Umbilical cord (tissue), 2 donors: ENCODE results near the gene TRMT61B. TPM values are rescaled to one million over a fixed set of nuclear protein-coding genes. Genes with fewer than 3 reads are reported as not detected.

Experiments used
- DNase-seq: peaks from one replicate; pipeline ENCODE4 v3.0.0-alpha.2; 2015; ENCODE audit warnings: low spot score
- total RNA-seq: library from RNA; depleted of rRNA; stranded (reverse); fragments of >200 nt; gene quantifications from one replicate; pipeline ENCODE4 v1.2.3, GENCODE V29; 2014; ENCODE audit warnings: low replicate concordance; ENCODE audit not compliant: insufficient read depth

The TRMT61B gene
- total RNA-seq, 1 donor from 2014 or later: 14.0 TPM

DNA sequence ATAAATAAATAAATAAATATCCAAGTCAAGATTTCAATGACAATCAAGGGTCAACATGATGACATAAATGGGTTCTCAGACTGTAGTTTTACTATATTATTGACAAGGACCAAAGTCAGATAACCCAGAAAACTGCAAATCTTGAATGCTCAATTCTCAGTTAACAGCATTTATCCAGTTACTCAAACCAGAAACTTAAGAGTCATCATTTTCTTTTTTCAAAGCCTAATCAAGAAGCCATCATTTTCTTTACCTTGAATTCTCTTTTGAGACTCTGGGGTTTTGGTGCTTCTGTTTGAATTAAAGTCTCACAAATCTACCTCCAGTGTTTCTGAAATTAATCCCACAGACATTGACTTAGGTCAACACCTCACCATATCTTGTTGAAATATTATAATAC is 14.1 kb downstream of the TRMT61B start:
- DNase-seq: no peak

- no peak for DNase-seq
Measured at GRCh38 chr2:28855193-28855592, 14.9 kb downstream of the TRMT61B start.

- DNase-seq: peak; percentile 5
Measured at GRCh38 chr2:28842042-28842441, 28.1 kb downstream of the TRMT61B start.

DNA sequence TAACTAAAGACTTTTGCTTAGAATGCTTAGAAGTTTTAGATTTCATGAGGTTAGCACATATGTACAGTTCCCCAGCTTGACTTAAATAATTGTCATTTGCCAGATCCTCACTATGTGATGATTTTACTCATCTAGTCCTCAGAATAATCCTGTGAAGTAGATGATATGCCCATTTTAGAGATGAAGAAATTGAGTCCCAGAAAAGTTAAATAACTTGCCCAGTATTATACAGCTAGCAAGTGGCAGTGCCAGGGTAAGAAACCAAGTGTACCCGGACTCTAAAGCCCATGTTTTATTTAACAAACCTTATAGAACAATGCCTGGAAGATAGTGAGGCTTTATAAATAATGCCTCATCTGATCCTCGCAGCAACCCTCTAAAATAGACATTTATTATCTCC is 31.1 kb downstream of the TRMT61B start:
- no peak for DNase-seq

DNA sequence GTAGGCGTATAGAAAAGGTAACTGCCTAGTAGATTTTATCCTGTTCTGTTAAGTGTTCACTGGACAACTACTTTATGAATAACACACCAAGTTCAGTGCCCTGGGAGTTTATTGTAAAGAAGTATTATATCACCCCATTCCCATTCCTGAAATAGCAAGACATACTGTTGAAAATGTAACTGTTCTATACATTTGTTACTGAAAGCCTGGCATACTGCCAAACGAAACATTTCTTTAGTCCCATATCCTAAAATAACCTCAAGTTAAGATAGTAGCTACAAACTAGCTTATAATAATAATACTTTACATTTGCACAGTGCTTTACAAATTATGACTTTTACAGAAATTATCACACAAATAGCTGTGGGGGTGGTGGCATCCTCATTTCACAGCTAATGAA is 34.3 kb downstream of the TRMT61B start:
- peak; percentile 11 for DNase-seq

GRCh38 chr2:28833740-28834470 is 36.2 kb downstream of the TRMT61B start:
- no peak for DNase-seq

DNA sequence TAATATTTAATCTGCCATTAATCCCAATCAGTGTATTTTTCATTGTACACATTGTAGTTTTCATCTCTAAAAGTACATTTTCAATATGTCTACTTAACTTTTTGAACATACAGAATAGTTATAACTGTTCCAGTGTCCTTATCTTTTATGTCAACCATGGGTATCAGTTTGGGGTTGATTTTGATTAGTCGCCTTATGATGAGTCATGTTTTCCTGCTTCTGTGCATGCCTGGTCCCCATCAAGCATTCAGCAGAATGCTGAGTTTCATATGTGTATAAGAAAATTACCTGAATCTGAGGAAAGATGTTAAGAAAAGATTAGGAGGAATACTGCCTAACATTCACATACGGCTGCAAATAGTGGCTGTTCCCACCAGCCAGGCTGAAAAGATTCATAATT is 41.7 kb downstream of the TRMT61B start:
- DNase-seq: no peak

GRCh38 chr2:28824870-28825269 is 45.2 kb downstream of the TRMT61B start:
- no peak for DNase-seq

DNA sequence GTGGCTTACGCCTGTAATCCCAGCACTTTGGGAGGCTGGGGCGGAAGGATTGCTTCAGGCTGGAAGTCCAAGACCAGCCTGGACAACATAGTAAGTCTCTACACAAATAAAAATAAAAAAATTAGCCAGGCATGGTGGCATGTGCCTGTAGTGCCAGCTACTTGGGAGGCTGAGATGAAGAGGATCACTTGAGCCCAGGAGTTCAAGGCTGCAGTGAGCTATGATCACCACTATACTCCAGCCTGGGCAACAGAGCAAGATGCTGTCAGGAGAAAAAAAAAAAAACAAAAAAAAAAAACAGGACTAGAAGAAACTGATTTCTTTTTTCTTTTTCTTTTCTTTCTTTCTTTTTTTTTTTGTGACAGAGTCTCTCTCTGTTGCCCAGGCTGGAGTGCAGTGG is 45.9 kb downstream of the TRMT61B start:
- DNase-seq: no peak

DNA sequence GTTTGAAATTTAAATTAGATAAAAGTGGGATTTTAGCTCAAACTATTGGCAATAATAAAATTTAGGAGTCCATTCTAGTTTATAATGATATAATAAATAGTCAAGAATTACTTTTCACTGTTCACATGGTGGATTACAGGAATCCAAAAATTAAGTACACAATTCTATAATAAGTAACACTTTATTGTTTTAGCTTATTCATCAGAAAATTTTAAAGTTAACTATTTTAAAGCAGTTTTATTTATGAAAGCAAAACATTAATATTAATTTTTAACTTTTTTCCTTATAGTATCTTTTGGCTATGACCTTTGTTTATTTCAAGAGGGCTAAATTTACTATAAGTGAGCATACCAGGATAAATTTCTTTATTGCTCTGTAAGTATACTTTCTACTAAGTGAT is 48.1 kb downstream of the TRMT61B start:
- DNase-seq: no peak

DNA sequence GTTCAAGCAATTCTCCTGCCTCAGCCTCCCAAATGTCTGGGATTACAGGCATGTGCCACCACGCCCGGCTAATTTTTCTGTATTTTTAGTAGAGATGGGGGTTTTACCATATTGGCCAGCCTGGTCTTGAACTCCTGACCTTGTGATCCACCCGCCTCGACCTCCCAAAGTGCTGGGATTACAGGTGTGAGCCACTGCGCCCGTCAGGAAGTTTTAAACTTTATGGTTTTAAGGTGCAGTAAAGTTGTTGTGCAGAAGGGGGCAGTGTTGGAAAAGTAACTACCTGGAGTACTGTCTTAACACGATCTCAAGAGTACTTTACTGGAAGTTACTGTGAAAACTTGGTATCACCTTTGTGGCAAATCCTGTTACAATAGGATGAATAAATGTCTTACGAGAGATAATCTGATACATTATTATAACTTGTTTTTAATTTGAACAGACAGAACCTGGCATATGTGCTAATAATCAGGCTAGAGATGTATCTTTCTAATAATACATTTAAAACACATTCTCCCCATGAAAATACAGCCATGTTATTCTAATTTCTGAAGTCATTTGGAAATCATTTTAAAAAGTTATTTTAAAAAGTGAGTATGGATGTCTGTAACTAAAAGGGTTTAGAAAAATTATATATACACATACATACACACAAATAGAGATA is 48.7 kb downstream of the TRMT61B start:
- peak; percentile 48 for DNase-seq

- DNase-seq: no peak
Measured at GRCh38 chr2:28818053-28818452, 52.1 kb downstream of the TRMT61B start.

DNA sequence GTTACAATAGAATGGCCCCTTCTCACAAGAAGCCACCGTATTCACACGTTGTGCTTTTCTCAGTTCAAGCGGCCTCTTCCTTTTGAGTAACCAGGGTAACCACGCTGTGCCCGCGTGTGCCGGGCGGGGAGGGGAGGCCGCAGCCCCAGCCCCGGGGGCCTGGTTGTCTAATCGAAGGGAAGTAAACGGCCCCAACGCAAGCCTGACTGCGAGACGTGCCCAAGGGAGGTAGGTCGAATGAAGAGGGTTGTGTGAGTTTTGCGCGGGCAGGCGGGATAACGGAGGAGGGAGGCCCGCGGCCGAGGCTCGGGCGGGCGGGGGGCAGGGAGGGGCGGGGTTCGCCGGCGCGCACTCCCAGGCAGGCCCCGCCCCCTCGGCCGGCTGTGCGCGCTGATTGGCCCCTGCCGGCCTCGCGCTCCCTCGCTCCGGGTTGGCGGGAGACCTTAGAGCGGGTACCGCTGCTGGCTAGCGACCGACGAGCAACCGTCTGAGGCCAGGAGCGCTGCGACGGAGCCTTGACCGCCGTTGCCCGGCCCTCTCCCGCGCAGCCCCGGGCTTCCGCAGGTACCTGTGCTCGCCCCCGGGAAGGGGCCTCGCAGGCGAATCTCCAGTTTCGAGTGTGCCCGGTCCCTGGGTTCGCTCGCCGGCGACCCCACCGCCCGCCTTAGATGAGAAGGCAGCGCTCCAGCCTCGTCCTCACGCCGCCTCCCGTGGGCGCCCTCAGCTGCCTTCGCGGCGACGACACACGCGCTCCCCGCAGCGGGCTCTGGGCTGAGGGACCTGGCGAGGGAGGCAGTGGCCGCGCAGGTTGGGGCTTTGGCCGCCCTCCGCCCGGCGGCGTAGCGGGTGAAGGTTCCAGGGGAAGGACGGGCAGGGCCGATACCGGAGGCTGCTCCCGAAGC is 59.5 kb downstream of the TRMT61B start, which contains the start of gene SPDYA:
Gene SPDYA, plus strand, starts transcription at position 451 of the 902 bp plus-strand sequence. CDS start 5,181 bp downstream, outside the sequence.
- DNase-seq: peak; percentile 72

GRCh38 chr2:28809927-28810326 is 60.2 kb downstream of the TRMT61B start:
- peak; percentile 8 for DNase-seq

DNA sequence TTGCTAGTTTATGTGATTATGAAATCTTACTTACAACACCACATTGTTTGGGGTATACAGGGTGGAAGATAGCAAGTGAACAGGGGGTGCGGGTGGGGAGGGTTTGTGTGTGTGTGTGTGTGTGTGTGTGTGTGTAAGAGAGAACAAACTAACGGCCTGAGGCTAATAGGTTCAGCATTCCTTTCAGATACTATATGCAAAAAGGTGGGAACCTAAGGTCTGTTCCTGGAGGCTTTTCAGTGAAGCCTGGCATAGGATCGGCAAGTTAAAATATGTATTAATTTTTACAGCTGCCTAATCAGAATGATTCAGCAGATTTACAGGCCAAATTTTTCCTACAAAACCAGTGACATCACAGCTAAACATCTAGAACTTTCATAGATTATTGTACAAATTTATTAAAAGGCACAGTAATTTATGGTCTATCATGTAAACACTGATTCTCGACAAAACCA is 67.1 kb downstream of the TRMT61B start:
- no peak for DNase-seq

DNA sequence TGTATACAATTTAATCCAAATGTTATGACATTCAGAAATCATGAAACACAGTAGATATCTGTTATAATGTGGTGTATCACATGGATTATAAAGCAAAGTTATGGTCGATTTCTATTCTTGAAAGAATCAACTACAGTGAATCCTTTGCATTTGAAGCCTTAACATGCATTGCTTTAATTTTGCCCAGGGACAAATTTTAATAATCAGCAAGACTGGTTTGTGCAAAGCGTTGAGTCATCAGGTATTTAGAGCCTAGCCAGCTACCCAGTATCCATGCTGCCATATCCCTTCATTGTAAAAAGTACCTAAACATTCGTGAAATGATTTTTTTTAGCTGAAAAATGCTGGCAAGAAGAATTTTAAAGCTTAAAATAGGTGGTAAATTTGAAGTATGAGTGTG is 68.4 kb downstream of the TRMT61B start:
- DNase-seq: no peak

Other genes with a start within 250 kb of the TRMT61B start
- 247 TPM for gene PPP1CB, start 118.5 kb downstream of the TRMT61B start, total RNA-seq
- gene SPDYA, start 59.5 kb downstream of the TRMT61B start, total RNA-seq: 1.2 TPM
- 52.0 TPM for gene WDR43, start 24.4 kb upstream of the TRMT61B start, total RNA-seq
- 1.4 TPM for gene TOGARAM2, start 111.0 kb upstream of the TRMT61B start, total RNA-seq
- 1.4 TPM for gene PCARE, start 204.2 kb upstream of the TRMT61B start, total RNA-seq
- 28.6 TPM for gene CLIP4, start 245.1 kb upstream of the TRMT61B start, total RNA-seq